H9 (cell line): Measurements from ENCODE around the gene CCBE1. TPM values are rescaled to one million over a fixed set of nuclear protein-coding genes. Genes with fewer than 3 reads are reported as not detected.

Experiments
- DNase-seq: peaks from one replicate; pipeline ENCODE4 v3.0.0-alpha.2; 2017
- H2AFZ ChIP-seq: one replicate; pipeline ENCODE4 v1.6.1; 2013; ENCODE audit warnings: mild to moderate bottlenecking, low read length, control low read depth, moderate library complexity
- H2AK5ac ChIP-seq: 2 replicates; pipeline ENCODE4 v1.6.1; 2013; ENCODE audit warnings: low read length, control low read depth, mixed read lengths; ENCODE audit not compliant: insufficient read length
- H2BK120ac ChIP-seq: one replicate; pipeline ENCODE4 v1.6.1; 2013; ENCODE audit warnings: low read depth, mild to moderate bottlenecking, low read length, control low read depth, inconsistent platforms; ENCODE audit not compliant: poor library complexity, severe bottlenecking
- H2BK12ac ChIP-seq: 2 replicates; pipeline ENCODE4 v1.6.1; 2013; ENCODE audit warnings: low read length, control low read depth, mixed read lengths, low read depth; ENCODE audit not compliant: insufficient read length
- H2BK15ac ChIP-seq: 2 replicates; pipeline ENCODE4 v1.6.1; 2013; ENCODE audit warnings: low read depth, low read length, control low read depth
- H2BK20ac ChIP-seq: one replicate; pipeline ENCODE4 v1.6.1; 2013; ENCODE audit warnings: low read depth, mild to moderate bottlenecking, low read length, control low read depth, inconsistent platforms; ENCODE audit not compliant: poor library complexity, severe bottlenecking
- H2BK5ac ChIP-seq: 2 replicates; pipeline ENCODE4 v1.6.1; 2013; ENCODE audit warnings: low read length, control low read depth, mixed read lengths; ENCODE audit not compliant: insufficient read length
- H3K14ac ChIP-seq: 2 replicates; pipeline ENCODE4 v1.6.1; 2013; ENCODE audit warnings: low read length, control low read depth; ENCODE audit not compliant: insufficient read depth
- H3K18ac ChIP-seq: 2 replicates; pipeline ENCODE4 v1.6.1; 2013; ENCODE audit warnings: low read depth, mild to moderate bottlenecking, mixed read lengths, low read length, control low read depth; ENCODE audit not compliant: insufficient read length
- H3K23ac ChIP-seq: 2 replicates; pipeline ENCODE4 v1.6.1; 2013; ENCODE audit warnings: low read length, control low read depth, mixed read lengths, low read depth; ENCODE audit not compliant: insufficient read length
- H3K23me2 ChIP-seq: 2 replicates; pipeline ENCODE4 v1.6.1; 2013; ENCODE audit warnings: low read depth, mild to moderate bottlenecking, mixed read lengths, low read length, control low read depth; ENCODE audit not compliant: insufficient read length, poor library complexity, severe bottlenecking
- H3K27ac ChIP-seq: 2 replicates; pipeline ENCODE4 v1.5.1; 2013; ENCODE audit warnings: low read length, control low read depth, mixed read lengths, low read depth; ENCODE audit not compliant: insufficient read length
- H3K27me3 ChIP-seq: 2 replicates; pipeline ENCODE4 v1.6.1; 2013; ENCODE audit warnings: low read length, control low read depth, inconsistent platforms; ENCODE audit not compliant: insufficient read depth
- H3K4ac ChIP-seq: 2 replicates; pipeline ENCODE4 v1.6.1; 2013; ENCODE audit warnings: low read depth, mild to moderate bottlenecking, control low read depth, inconsistent platforms, low read length, moderate library complexity
- H3K4me1 ChIP-seq: 2 replicates; pipeline ENCODE4 v1.6.1; 2013; ENCODE audit warnings: low read length, control low read depth, inconsistent platforms; ENCODE audit not compliant: insufficient read depth
- H3K4me2 ChIP-seq: 2 replicates; pipeline ENCODE4 v1.6.1; 2013; ENCODE audit warnings: low read length, control low read depth, mixed read lengths; ENCODE audit not compliant: insufficient read length, insufficient read depth
- H3K56ac ChIP-seq: 2 replicates; pipeline ENCODE4 v1.6.1; 2013; ENCODE audit warnings: low read depth, mild to moderate bottlenecking, mixed read lengths, low read length, control low read depth; ENCODE audit not compliant: insufficient read length
- H3K79me1 ChIP-seq: 2 replicates; pipeline ENCODE4 v1.6.1; 2013; ENCODE audit warnings: low read depth, mild to moderate bottlenecking, moderate library complexity, low read length, control low read depth, inconsistent platforms; ENCODE audit not compliant: insufficient read depth, poor library complexity, severe bottlenecking
- H3K79me2 ChIP-seq: 2 replicates; pipeline ENCODE4 v1.6.1; 2013; ENCODE audit warnings: low read length, control low read depth, inconsistent platforms; ENCODE audit not compliant: insufficient read depth
- H3K9ac ChIP-seq: 2 replicates; pipeline ENCODE4 v1.6.1; 2013; ENCODE audit warnings: low read length, control low read depth, mixed read lengths; ENCODE audit not compliant: insufficient read length; ENCODE audit errors: extremely low read depth
- H3K9me3 ChIP-seq: one replicate; pipeline ENCODE4 v1.6.1; 2013; ENCODE audit warnings: low read depth, low read length, inconsistent platforms; ENCODE audit not compliant: control insufficient read depth
- H3T11ph ChIP-seq: one replicate; pipeline ENCODE4 v1.6.1; 2013; ENCODE audit warnings: mild to moderate bottlenecking, low read length, control low read depth, inconsistent platforms
- H4K20me1 ChIP-seq: one replicate; pipeline ENCODE4 v1.6.1; 2013; ENCODE audit not compliant: control insufficient read depth, insufficient read length, insufficient read depth
- H4K5ac ChIP-seq: 2 replicates; pipeline ENCODE4 v1.6.1; 2013; ENCODE audit warnings: low read depth, mild to moderate bottlenecking, mixed read lengths, low read length, control low read depth; ENCODE audit not compliant: insufficient read length
- H4K8ac ChIP-seq: replicated peaks from 2 replicates; pipeline ENCODE4 v1.6.1; 2013; ENCODE audit warnings: low read length, control low read depth, mixed read lengths, low read depth; ENCODE audit not compliant: insufficient read length
- H4K91ac ChIP-seq: 2 replicates; pipeline ENCODE4 v1.6.1; 2013; ENCODE audit warnings: low read depth, mild to moderate bottlenecking, moderate library complexity, mixed read lengths, low read length, control low read depth; ENCODE audit not compliant: insufficient read length
- H3K27ac Mint-ChIP-seq, 3 experiments: 2 replicates in 2 of 3; 3 replicates in 1 of 3; pipeline ENCODE4 v1.8.0; 2020 to 2021; ENCODE audit warnings: mixed read lengths in 3 of 3, mild to moderate bottlenecking in 1 of 3, moderate library complexity in 1 of 3
- H3K27me3 Mint-ChIP-seq: 2 replicates; pipeline ENCODE4 v1.8.0; 2021; ENCODE audit warnings: low read depth, mild to moderate bottlenecking, moderate library complexity, mixed read lengths
- H3K36me3 Mint-ChIP-seq, 3 experiments: 2 replicates in 2 of 3; 3 replicates in 1 of 3; pipeline ENCODE4 v1.8.0; 2020 to 2021; ENCODE audit warnings: low read depth in 3 of 3, mixed read lengths in 3 of 3; ENCODE audit not compliant: insufficient read depth in 1 of 3
- H3K4me1 Mint-ChIP-seq, 2 experiments: 2 replicates each; pipeline ENCODE4 v1.8.0; 2020; ENCODE audit warnings: mixed read lengths in 2 of 2
- H3K4me3 Mint-ChIP-seq, 2 experiments: 2 replicates in 1 of 2; 3 replicates in 1 of 2; pipeline ENCODE4 v1.8.0; 2020 to 2021; ENCODE audit warnings: mild to moderate bottlenecking in 2 of 2, mixed read lengths in 2 of 2, moderate library complexity in 1 of 2
- H3K9me3 Mint-ChIP-seq, 2 experiments: 2 replicates in 1 of 2; 3 replicates in 1 of 2; pipeline ENCODE4 v1.8.0; 2020; ENCODE audit warnings: mild to moderate bottlenecking in 2 of 2, mixed read lengths in 2 of 2, moderate library complexity in 1 of 2
- CTCF ChIP-seq: fragments of 200-600 bp; sonication (generic); conservative IDR thresholded peaks from 3 replicates; pipeline ENCODE4 v1.8.0; 2021; ENCODE audit warnings: antibody characterized with exemption, mild to moderate bottlenecking
- WGBS: extraction: QIAGEN DNeasy Blood & Tissue Kit; methylation state at CpG from one replicate; pipeline ENCODE4 v1.1.7; 2013; ENCODE audit warnings: missing lambda C conversion rate, low lambda C conversion rate, mixed read lengths; ENCODE audit not compliant: insufficient read length; ENCODE audit errors: extremely low coverage; 5-methylcytosine and 5-hydroxymethylcytosine counted together
- total RNA-seq: library from RNA; stranded (reverse); gene quantifications from 2 replicates; pipeline ENCODE4 v1.2.1, GENCODE V29; 2021

The CCBE1 gene
- total RNA-seq, 1 experiment from 2014 or later: 0.39 TPM

DNA sequence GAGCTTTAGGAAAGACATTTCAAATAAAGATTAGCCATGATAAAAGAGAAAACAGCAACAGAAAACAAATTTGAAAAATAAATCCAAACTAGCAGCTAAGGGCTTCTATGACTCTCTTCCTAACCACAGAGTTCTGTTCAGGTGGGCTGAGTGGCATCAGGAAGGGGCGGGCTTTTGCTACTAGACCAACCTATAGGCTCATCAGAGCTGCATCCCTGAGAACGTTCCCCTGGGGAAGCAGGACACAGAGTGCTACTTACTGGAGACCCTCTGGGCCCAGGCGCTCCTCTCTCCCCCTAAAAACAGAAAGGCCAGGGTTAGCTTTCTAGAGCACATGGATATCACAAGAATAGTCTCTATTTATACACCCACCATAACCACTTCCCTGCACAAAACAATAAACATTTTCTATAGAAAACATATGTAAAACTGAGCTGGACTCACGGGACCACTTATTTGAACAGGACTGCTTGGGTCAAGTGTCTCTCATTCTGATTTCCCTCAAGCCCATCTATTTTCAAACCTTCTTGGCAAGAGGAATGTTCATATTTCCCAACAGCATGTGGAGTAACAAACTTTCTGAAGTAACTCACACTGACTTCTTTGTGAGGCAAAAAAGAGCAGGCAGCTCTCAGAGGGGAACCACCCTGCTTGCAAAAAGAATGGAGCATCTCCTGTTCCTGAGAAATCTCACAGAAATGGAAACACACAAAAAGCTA, 259.2 kb downstream of the CCBE1 start:
- Histone ChIP-seq H4K8ac (no peak overlapping the region), H2BK5ac (no peak overlapping the region), H3K9me3 (no peaks in the 10 kb centered on the region), H2AK5ac (no peak overlapping the region), H3K27ac (no peak overlapping the region), H2BK12ac (no peak overlapping the region), H3K23me2 (no peaks in the 10 kb centered on the region), H3K27me3 (no peaks in the 10 kb centered on the region), H2BK120ac (no peak overlapping the region), H3K56ac (no peak overlapping the region), H4K91ac (no peak overlapping the region), H3K4me1 (no peaks in the 10 kb centered on the region; the same call in 1 of the 2 replicates), H3K23ac (no peak overlapping the region), H4K5ac (no peak overlapping the region), H3K4me2 (no peak overlapping the region), H3T11ph (no peak overlapping the region), H3K14ac (no peak overlapping the region), H3K18ac (no peak overlapping the region), H4K20me1 (no peaks in the 10 kb centered on the region), H2AFZ (no peak overlapping the region), H3K9ac (no peak overlapping the region), H3K4ac (no peak overlapping the region), H3K79me1 (no peaks in the 10 kb centered on the region), H3K79me2 (no peaks in the 10 kb centered on the region), H2BK20ac (no peak overlapping the region), H2BK15ac (no peak overlapping the region)
- Mint-ChIP-seq H3K4me1 (peaks cover 7 to 11% of the 10 kb centered on the region in 2 experiments; a peak in 3 of 4 replicates), H3K4me3 (no peak overlapping the region), H3K36me3 (no peaks in the 10 kb centered on the region; a peak in 1 of 7 replicates), H3K9me3 (no peaks in the 10 kb centered on the region; a peak in 1 of 5 replicates), H3K27ac (no peak overlapping the region; a peak in 1 of 7 replicates), H3K27me3 (peaks cover 2% of the 10 kb centered on the region; the same call in 1 of the 2 replicates)
- no peak for TF ChIP-seq CTCF
- DNase-seq: no peak
- no CpG with 5 or more reads among the region's 4 CpGs for WGBS
